CD4-positive, alpha-beta T cell treated with Interleukin-15 for 1 hour (primary cell): ENCODE measurements around the gene TMCC1.
A peak's percentile ranks its signal among the peaks of the same experiment; 100 is the strongest.

Experiments used
- DNase-seq: peaks from one replicate; pipeline ENCODE4 v3.0.0-alpha.2; 2020

The TMCC1 gene

GRCh38 chr3:129606636-129607390, 286.7 kb downstream of the TMCC1 start, which contains the start of gene PLXND1:
TSS of gene PLXND1 (minus strand) at chr3:129606676. CDS start at chr3:129606639, 37 bp downstream.
- DNase-seq: peak; percentile 50

- no peak for DNase-seq
Observed at GRCh38 chr3:129605922-129606635, 287.4 kb downstream of the TMCC1 start.

- DNase-seq: peak; percentile 45
Observed at GRCh38 chr3:129605203-129605921, 288.1 kb downstream of the TMCC1 start.

- DNase-seq: no peak
Observed at GRCh38 chr3:129604767-129605166, 288.7 kb downstream of the TMCC1 start.

GRCh38 chr3:129603991-129604749, 289.3 kb downstream of the TMCC1 start:
- DNase-seq: no peak

GRCh38 chr3:129603561-129603942, 290.0 kb downstream of the TMCC1 start:
- no peak for DNase-seq

GRCh38 chr3:129602730-129603560, 290.6 kb downstream of the TMCC1 start:
- DNase-seq: no peak

GRCh38 chr3:129602309-129602708, 291.2 kb downstream of the TMCC1 start:
- DNase-seq: no peak

GRCh38 chr3:129601713-129602112, 291.8 kb downstream of the TMCC1 start:
- DNase-seq: no peak

GRCh38 chr3:129600348-129600747, 293.2 kb downstream of the TMCC1 start:
- no peak for DNase-seq

- peak; percentile 77 for DNase-seq
Observed at GRCh38 chr3:129599607-129600006, 293.9 kb downstream of the TMCC1 start.

GRCh38 chr3:129599073-129599472, 294.4 kb downstream of the TMCC1 start:
- DNase-seq: no peak

- DNase-seq: no peak
Observed at GRCh38 chr3:129598484-129598883, 295.0 kb downstream of the TMCC1 start.

- DNase-seq: no peak
Observed at GRCh38 chr3:129598000-129598381, 295.5 kb downstream of the TMCC1 start.
